ENCODE data around the gene OR5K3. TPM values are rescaled to one million over a fixed set of nuclear protein-coding genes. Genes with fewer than 3 reads are reported as not detected.
"Not testable (repeated sequence)": the region's sequence is repeated elsewhere in the genome, so short reads cannot be mapped to it uniquely, and the experiment has no call there.

OR5K3 gene
- total and polyA plus RNA-seq, 12 donors: not detected

- peaks cover 0 to 1% (median 0%) of the 10 kb centered on the region in 11 donors for H3K9me3 ChIP-seq
- no peaks in the 10 kb centered on the region for H3K4me1 ChIP-seq
- WGBS, 2 donors: 75% methylated on average over 1 of the region's 1 CpG; no CpG with 5 or more reads in 1 of the 2 donors
- H3K4me3 ChIP-seq: no peak overlapping the region
- ATAC-seq: no peak
- intact Hi-C loops (cut with DNase I): no loop called here
- no peak for TF ChIP-seq CTCF (IDR thresholded peaks at IDR 0.05)
- no peaks in the 10 kb centered on the region for H3K27me3 ChIP-seq
- H3K36me3 ChIP-seq: no peaks in the 10 kb centered on the region
- H3K27ac ChIP-seq: no peak overlapping the region
- no peak for DNase-seq
These were observed 18.0 kb upstream of the OR5K3 start for GRCh38 chr3:98372445-98372844.

GRCh38 chr3:98376631-98377030 is 13.8 kb upstream of the OR5K3 start:
- DNase-seq (no peak), ATAC-seq (no peak)
- Histone ChIP-seq H3K27me3 (no peaks in the 10 kb centered on the region), H3K9me3 (peaks cover 0 to 7% (median 0%) of the 10 kb centered on the region in 11 donors), H3K27ac (no peak overlapping the region), H3K36me3 (no peaks in the 10 kb centered on the region), H3K4me3 (no peak overlapping the region), H3K4me1 (no peaks in the 10 kb centered on the region)
- intact Hi-C loops (cut with DNase I): no loop called here
- TF ChIP-seq CTCF (IDR thresholded peaks at IDR 0.05): no peak
- WGBS, 2 donors: 29 to 46% methylated on average over 2 of the region's 2 CpGs

GRCh38 chr3:98388147-98388546 is 2.3 kb upstream of the OR5K3 start:
- ATAC-seq: no peak
- H3K27me3 ChIP-seq: no peaks in the 10 kb centered on the region
- intact Hi-C loops (cut with DNase I): no loop called here
- no peak for DNase-seq
- no peak overlapping the region for H3K4me3 ChIP-seq
- 86 to 90% methylated on average over 2 of the region's 2 CpGs for WGBS, 2 donors
- H3K36me3 ChIP-seq: no peaks in the 10 kb centered on the region
- H3K4me1 ChIP-seq: no peaks in the 10 kb centered on the region
- no peak overlapping the region for H3K27ac ChIP-seq
- no peaks in the 10 kb centered on the region for H3K9me3 ChIP-seq
- TF ChIP-seq CTCF (IDR thresholded peaks at IDR 0.05): no peak

GRCh38 chr3:98395101-98395500 is 4.6 kb downstream of the OR5K3 start:
- DNase-seq: no peak
- H3K4me3 ChIP-seq: no peak overlapping the region
- H3K27ac ChIP-seq: no peak overlapping the region
- intact Hi-C loops (cut with DNase I): no loop called here
- peak in 1 of 8 donors; percentile 44 for ATAC-seq
- H3K9me3 ChIP-seq: peaks cover 0 to 30% (median 11%) of the 10 kb centered on the region in 11 donors
- no peaks in the 10 kb centered on the region for H3K36me3 ChIP-seq
- TF ChIP-seq CTCF (IDR thresholded peaks at IDR 0.05): no peak
- no peaks in the 10 kb centered on the region for H3K27me3 ChIP-seq
- H3K4me1 ChIP-seq: no peaks in the 10 kb centered on the region

- H3K36me3 ChIP-seq; H3K4me1 ChIP-seq; H3K27me3 ChIP-seq; ATAC-seq; intact Hi-C loops (cut with DNase I); H3K27ac ChIP-seq; H3K4me3 ChIP-seq; DNase-seq: not testable (repeated sequence)
- 83 to 88% methylated on average over 4 of the region's 4 CpGs for WGBS, 2 donors
- H3K9me3 ChIP-seq: peaks cover 0 to 37% (median 12%) of the 10 kb centered on the region in 11 donors
These were observed 6.0 kb downstream of the OR5K3 start for GRCh38 chr3:98396482-98396881.
